H1 (cell line): ENCODE results near the gene SPG7. TPM values are rescaled to one million over a fixed set of nuclear protein-coding genes. Genes with fewer than 3 reads are reported as not detected.

Source experiments
- CHD1 ChIP-seq: IDR thresholded peaks from 2 replicates; pipeline ENCODE4 v1.6.1; 2012; ENCODE audit warnings: low read depth, low read length, improper control_type of control experiment
- CHD2 ChIP-seq: IDR thresholded peaks from 2 replicates; pipeline ENCODE4 v1.6.1; 2012; ENCODE audit warnings: low read length, improper control_type of control experiment
- CTBP2 ChIP-seq: IDR thresholded peaks from 2 replicates; pipeline ENCODE4 v1.7.0; 2011; ENCODE audit warnings: borderline replicate concordance, mild to moderate bottlenecking, moderate library complexity, mixed read lengths, low read length; ENCODE audit not compliant: insufficient read depth, insufficient read length
- EZH2 ChIP-seq: fragments of 200-600 bp; sonication (generic); IDR thresholded peaks from 2 replicates; pipeline ENCODE4 v1.7.1; 2012; ENCODE audit warnings: low read depth, mild to moderate bottlenecking, moderate library complexity, low read length, inconsistent platforms; ENCODE audit not compliant: severe bottlenecking
- HDAC6 ChIP-seq: IDR thresholded peaks from one replicate; pipeline ENCODE4 v1.7.1; 2012; ENCODE audit warnings: low read depth, mild to moderate bottlenecking, inconsistent platforms, low read length, moderate library complexity
- KDM1A ChIP-seq: fragments of 200-600, 300-600 bp; sonication (generic); IDR thresholded peaks from 2 replicates; pipeline ENCODE4 v1.7.1; 2016; ENCODE audit warnings: mild to moderate bottlenecking, low read length, borderline replicate concordance
- KDM5A ChIP-seq: fragments of 200-600 bp; IDR thresholded peaks from 2 replicates; pipeline ENCODE4 v1.7.1; 2012; ENCODE audit warnings: mild to moderate bottlenecking, low read length, inconsistent platforms, mixed read lengths
- NRF1 ChIP-seq: IDR thresholded peaks from 2 replicates; pipeline ENCODE4 v1.6.1; 2011; ENCODE audit warnings: mild to moderate bottlenecking, low read depth, low read length, improper control_type of control experiment
- PHF8 ChIP-seq: fragments of 200-600 bp; sonication (generic); conservative IDR thresholded peaks from 2 replicates; pipeline ENCODE4 v1.7.1; 2012; ENCODE audit warnings: low read depth, mild to moderate bottlenecking, inconsistent platforms, low read length, moderate library complexity
- RFX5 ChIP-seq: IDR thresholded peaks from 2 replicates; pipeline ENCODE4 v1.6.1; 2011; ENCODE audit warnings: low read depth, low read length, improper control_type of control experiment, borderline replicate concordance
- SAP30 ChIP-seq: fragments of 300-600 bp; sonication (generic); IDR thresholded peaks from 2 replicates; pipeline ENCODE4 v1.7.1; 2012; ENCODE audit warnings: low read length, moderate library complexity, mild to moderate bottlenecking, inconsistent platforms; ENCODE audit not compliant: insufficient read depth, insufficient replicate concordance
- SRF ChIP-seq: IDR thresholded peaks from 2 replicates; pipeline ENCODE4 v1.6.1; 2011; ENCODE audit warnings: mild to moderate bottlenecking, low read depth, low read length, moderate library complexity
- polyA plus RNA-seq, 7 experiments: library from polyadenylated mRNA; depleted of rRNA in 3 of 7; stranded (reverse) in 5 of 7; unstranded in 2 of 7; fragments of >200 nt in 5 of 7; fragments of 200-250 nt in 2 of 7; gene quantifications; 1 replicate in 5 of 7; 2 replicates in 1 of 7; 4 replicates in 1 of 7; pipeline versions ENCODE4 v1.2.1 to v1.2.3, GENCODE V29; 2011 to 2013; ENCODE audit warnings: missing spikeins in 2 of 7, mixed read lengths in 2 of 7
- total RNA-seq: library from RNA; stranded (reverse); fragmentation: NEBNext Ultra II Directional; extraction: Animal tissue kit (Norgen Biotek cat#: 25700); gene quantifications from 2 replicates; pipeline ENCODE4 v1.2.1, GENCODE V29; 2021

The SPG7 gene
- total and polyA plus RNA-seq, 2 of the 8 experiments (the other 6 are each of a cell fraction or from before 2014, with no cell fraction given): 72.1 to 113 TPM

GRCh38 chr16:89491238-89491869 lies 16.8 kb upstream of the SPG7 start (continued):
- TF ChIP-seq KDM1A (peak; percentile 13; the same call in 1 of the 2 replicates), CHD1 (no peak), HDAC6 (no peak), NRF1 (no peak), EZH2 (no peak), CTBP2 (no peak), CHD2 (no peak), RFX5 (no peak), PHF8 (0 out of 2 replicates have a peak, but pooled peaks have one; percentile 2), KDM5A (no peak), SRF (no peak), SAP30 (peak; percentile 59)
